Stimulated activated CD4-positive, alpha-beta T cell treated with anti-CD3 and anti-CD28 coated beads, Interleukin-4, amount 100 ng/mL, for 48 hours (primary cell): Measurements from ENCODE around the gene MLYCD.
"Not testable (repeated sequence)": the region's sequence is repeated elsewhere in the genome, so short reads cannot be mapped to it uniquely, and the experiment has no call there.

Source experiments
- DNase-seq, 2 donors: peaks; one replicate each; pipeline ENCODE4 v3.0.0-alpha.2; 2020; ENCODE audit warnings: low read depth in 2 of 2

MLYCD gene

GRCh38 chr16:83940630-83941378 is 41.9 kb downstream of the MLYCD start:
- DNase-seq = no peak

- DNase-seq = not testable (repeated sequence)
These were observed 42.6 kb downstream of the MLYCD start for GRCh38 chr16:83941546-83941945.

DNA sequence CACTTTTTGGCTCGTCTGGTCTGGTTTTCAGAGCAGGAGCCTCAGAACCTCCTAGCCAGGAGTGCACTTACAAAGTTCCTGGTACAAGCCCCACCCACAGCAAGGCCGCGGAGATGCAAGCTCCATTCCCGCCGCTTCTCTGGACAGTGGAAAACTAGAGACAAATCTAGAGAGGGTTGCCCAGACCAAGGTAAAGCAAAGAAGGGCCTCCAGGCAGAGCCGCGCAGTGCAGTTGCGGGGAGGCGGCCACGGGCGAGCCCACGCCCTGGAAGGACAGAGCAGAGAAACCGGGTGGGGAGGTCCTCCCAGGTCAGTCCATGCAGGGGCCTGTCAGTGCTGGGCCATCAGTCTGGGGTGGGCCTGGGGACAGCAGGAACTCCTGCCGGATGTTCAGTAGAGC is 43.2 kb downstream of the MLYCD start:
- no peak for DNase-seq

DNA sequence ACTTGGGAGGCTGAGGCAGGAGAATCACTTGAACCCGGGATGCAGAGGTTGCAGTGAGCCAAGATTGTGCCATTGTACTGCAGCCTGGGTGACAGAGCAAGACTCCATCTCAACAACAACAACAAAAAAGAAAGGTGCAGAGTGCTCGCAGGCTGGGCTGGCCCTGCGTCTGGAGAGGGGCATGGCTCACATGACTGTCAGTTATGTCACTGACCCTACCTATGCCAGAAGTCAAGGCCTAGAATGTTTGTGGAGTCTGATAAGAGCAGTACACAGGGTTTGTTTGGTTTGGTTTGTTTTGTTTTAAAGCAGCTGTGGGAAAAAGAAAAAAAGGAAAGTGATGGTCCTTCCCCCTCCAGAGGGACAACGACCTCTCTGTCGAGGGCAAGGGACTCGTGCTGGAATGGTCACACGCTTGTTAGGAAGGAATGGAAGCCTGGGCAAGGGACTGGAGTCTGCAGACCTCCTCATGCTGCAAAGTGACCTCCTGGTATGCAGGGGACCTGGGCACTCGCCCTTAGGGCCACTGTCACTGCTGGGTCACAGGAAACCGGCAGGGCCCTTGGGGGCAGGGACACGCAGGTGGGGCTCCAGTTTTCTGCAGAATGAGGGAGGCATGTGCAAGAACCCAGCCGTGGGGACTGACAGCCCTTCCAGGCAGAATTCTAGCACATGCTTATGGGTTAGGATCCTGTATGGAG is 44.0 kb downstream of the MLYCD start:
- no peak for DNase-seq

DNA sequence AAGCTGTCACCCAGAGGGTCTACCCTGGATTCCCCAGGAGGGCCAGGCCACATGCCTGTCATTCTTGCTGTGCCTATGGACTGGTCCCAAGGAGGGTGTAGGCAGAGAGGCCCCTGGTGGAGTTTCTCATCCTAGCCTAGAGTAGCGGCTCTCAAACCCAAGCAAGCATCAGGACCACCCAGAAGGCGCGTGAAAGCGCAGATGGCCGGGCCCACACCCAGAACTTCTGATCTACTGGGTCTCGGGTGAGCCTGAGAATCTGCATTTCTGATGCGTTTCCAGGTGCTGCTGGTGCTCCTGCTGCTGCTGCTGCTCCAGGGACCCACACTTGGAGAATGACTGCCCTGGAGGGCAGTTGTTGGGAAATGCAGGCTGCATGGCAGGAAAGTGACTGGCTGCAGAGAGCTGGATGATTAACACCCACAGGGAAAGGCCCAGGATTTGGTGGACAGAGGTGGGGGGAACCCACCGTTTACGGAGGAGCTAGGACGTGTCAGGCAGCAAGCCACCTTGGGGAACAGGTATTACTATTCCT is 44.7 kb downstream of the MLYCD start:
- no peak for DNase-seq

GRCh38 chr16:83945587-83945986 is 46.7 kb downstream of the MLYCD start:
- no peak for DNase-seq

DNA sequence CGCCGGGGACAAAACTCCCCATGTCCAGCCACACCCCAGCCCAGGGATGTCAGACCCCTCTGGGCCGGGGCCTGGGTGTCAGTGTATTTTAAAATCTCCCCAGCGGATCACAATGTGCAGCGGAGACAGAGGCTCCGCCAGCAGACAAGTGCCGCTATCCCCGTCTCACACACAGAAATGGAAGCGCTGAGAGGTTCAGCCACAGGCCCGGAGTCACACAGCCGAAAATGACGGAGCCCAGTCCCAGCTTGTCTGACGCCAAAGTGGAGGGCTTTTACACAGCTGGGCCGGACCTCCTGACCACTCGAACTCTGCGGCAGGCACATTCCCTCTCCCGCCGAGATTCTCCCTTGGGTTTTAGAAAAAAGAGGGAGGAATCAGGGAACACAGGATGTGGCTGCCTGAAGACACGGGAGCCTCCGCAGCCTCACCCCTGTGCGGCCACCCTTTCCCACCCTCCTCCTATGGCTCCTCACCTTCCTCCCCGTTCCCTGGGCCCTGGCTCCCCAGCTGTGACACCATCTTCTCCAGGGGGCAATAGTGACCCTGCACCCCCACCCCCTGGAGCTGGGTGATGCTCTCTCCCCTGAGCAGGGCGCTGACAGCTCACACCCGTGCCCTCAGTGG is 47.4 kb downstream of the MLYCD start:
- DNase-seq = no peak

- no peak for DNase-seq
These were observed 48.1 kb downstream of the MLYCD start for GRCh38 chr16:83946781-83947566.

DNA sequence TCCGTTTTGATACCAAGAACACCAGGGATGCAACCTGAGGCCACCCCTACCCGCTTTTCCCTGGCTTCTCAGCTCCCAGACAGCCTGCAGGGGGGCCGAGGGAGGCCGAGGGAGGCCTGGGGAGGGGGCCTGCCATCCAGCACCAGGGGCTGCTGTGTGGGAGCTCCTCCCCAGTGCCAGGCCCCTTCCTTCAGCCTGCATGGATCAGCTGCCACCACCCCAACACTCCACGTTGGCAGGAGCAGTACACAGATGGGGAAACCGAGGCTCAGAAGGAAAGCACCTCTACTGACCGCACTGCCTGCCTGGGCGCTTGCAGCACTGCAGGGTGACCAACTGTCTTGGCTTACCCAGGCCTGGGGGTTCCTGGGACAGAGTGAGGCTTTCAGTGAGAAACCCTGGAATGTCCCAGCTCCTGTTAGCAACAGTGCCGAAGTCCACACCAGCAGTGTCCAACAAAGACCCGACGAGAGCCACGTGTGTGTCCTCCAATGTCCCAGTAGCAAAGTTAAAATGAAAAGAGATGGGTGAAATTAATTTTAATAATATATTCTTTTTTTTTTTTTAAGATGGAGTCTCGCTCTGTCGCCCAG is 48.8 kb downstream of the MLYCD start:
- no peak for DNase-seq

- no peak for DNase-seq
These were observed 50.2 kb downstream of the MLYCD start for GRCh38 chr16:83948914-83949723.

GRCh38 chr16:83949724-83950001 is 50.7 kb downstream of the MLYCD start:
- no peak for DNase-seq

- not testable (repeated sequence) for DNase-seq
These were observed 52.0 kb downstream of the MLYCD start for GRCh38 chr16:83950862-83951399.

- DNase-seq = no peak
These were observed 52.6 kb downstream of the MLYCD start for GRCh38 chr16:83951544-83951943.

- DNase-seq = no peak
These were observed 53.6 kb downstream of the MLYCD start for GRCh38 chr16:83952587-83952939.

DNA sequence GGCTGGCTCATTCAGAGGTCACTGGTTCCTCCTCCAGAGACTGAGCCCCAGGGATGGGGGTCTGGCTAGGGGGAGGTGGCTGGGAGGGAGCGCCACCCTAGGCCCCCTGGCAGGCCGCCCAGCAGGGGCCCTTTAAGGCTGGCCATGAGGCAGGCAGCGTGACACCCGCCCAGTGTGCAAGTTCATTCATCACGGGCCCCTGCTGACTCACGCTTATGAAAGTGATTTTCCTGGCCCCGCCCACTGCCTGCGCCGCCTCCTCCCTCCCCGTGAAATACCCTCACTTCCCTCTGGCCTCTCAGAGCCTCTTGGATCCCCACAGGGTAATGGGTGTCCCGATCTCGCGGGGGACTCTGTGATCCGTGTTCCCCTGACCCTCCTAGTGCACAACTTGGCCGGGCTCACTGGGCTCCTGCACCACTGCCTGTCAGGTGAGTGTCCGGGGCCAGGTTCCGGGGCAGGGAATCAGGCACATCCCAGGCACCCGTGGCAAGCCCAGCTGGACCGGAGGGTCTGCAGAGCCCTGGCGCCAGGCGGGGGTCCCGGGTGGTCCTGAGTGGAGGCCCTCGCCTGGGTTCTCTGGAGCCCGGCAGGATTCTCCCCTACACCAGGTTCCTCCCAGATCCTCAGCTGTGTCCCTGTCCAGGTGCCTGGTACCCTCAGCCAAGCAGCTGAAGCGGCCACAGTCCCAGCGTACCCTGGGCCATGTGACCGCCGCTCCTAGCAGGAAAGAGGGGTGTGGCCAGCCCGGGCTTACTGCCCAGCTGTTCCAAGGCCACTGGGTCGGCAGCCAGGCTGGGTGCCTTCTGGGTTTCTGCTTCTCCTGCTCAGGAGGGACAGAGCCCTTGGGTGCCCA is 54.3 kb downstream of the MLYCD start, which contains the start of gene OSGIN1:
TSS of gene OSGIN1 (plus strand) at position 301 of the 856 bp plus-strand sequence. CDS start 4,432 bp downstream, outside the sequence.
- peak; percentile 83 to 85 for DNase-seq

DNA sequence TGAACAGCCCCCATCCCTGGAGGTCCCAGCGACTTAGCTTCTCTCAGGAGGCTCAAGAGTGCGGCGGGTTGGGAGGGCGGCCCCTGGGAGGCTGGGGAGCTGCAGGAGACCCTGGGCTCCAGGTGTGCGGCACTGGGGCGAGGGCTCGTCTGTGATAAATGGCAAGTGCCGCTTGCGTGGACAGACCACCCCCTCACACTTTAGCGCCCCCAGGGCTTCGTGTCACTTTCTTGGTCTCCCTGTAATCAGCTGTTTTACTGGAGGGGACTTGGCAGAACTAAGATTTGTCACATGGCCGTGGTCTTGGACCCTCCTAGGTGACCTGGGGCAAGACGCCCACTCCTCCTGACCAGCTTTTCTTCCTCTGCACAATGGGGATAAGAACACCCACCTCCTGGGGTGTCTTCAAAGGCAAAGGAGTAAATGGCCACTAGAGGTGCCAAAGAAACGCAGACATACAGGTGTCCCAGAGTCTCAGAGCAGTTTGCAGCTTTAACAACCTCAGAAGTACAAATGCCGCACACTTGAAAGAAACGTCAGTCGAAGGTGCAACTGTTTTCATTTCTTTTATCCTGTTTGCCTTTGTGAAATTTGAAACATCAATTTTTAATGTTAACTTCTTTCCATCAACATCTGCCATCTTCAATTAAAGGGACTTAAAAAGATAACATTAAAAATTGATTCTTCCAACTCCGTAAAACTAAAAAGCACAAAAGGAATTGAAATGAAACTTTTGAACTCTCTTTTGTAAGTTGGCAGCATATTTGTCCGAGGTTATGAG is 55.1 kb downstream of the MLYCD start:
- DNase-seq = no peak

- no peak for DNase-seq
These were observed 55.7 kb downstream of the MLYCD start for GRCh38 chr16:83954577-83955016.
